ENCODE results near the gene TUFT1.

The TUFT1 gene

GRCh38 chr1:151510020-151510405, 30.1 kb upstream of the TUFT1 start:
- H3K27ac ChIP-seq = no peak overlapping the region
- TF ChIP-seq, protein P1, sequence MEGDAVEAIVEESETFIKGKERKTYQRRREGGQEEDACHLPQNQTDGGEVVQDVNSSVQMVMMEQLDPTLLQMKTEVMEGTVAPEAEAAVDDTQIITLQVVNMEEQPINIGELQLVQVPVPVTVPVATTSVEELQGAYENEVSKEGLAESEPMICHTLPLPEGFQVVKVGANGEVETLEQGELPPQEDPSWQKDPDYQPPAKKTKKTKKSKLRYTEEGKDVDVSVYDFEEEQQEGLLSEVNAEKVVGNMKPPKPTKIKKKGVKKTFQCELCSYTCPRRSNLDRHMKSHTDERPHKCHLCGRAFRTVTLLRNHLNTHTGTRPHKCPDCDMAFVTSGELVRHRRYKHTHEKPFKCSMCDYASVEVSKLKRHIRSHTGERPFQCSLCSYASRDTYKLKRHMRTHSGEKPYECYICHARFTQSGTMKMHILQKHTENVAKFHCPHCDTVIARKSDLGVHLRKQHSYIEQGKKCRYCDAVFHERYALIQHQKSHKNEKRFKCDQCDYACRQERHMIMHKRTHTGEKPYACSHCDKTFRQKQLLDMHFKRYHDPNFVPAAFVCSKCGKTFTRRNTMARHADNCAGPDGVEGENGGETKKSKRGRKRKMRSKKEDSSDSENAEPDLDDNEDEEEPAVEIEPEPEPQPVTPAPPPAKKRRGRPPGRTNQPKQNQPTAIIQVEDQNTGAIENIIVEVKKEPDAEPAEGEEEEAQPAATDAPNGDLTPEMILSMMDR (IDR thresholded peaks at IDR 0.05; ENCODE audit: low read depth, low read length, missing control alignments) = no peak
- no peak for DNase-seq
- H3K36me3 ChIP-seq (replicated peaks) = no peaks in the 10 kb centered on the region
- in situ Hi-C loops (cut with HindIII; ENCODE audit: low pct_ligation_motif_present, low sequenced_read_pairs) = no loop called here
- no peak overlapping the region for H3K4me3 ChIP-seq (ENCODE audit: low read depth, low read length)
- no peaks in the 10 kb centered on the region for H3K27me3 ChIP-seq (replicated peaks)

- Histone ChIP-seq H3K27me3 (replicated peaks) (no peaks in the 10 kb centered on the region), H3K36me3 (replicated peaks) (no peaks in the 10 kb centered on the region), H3K27ac (no peak overlapping the region), H3K4me3 (ENCODE audit: low read depth, low read length) (peak overlapping the region; percentile 53)
- in situ Hi-C loops (cut with HindIII; ENCODE audit: low pct_ligation_motif_present, low sequenced_read_pairs) = no loop called here
- TF ChIP-seq, protein P1 (IDR thresholded peaks at IDR 0.05; ENCODE audit: low read depth, low read length, missing control alignments) = no peak
- no peak for DNase-seq
Measured at GRCh38 chr1:151510614-151510956, 29.5 kb upstream of the TUFT1 start.

GRCh38 chr1:151510957-151511635, 29.0 kb upstream of the TUFT1 start, which contains the start of gene CGN:
Gene CGN (plus strand): TSS chr1:151511387. CDS start chr1:151518520, 7,133 bp downstream.
- Histone ChIP-seq H3K4me3 (ENCODE audit: low read depth, low read length) (peak within 1 kb of the TSS; percentile 53), H3K36me3 (replicated peaks) (no peaks in the 10 kb centered on the region), H3K27ac (no peak within 1 kb of the TSS), H3K27me3 (replicated peaks) (no peaks in the 10 kb centered on the region)
- in situ Hi-C loops (cut with HindIII; ENCODE audit: low pct_ligation_motif_present, low sequenced_read_pairs) = no loop called here
- DNase-seq = peak; percentile 56
- TF ChIP-seq, protein P1 (IDR thresholded peaks at IDR 0.05; ENCODE audit: low read depth, low read length, missing control alignments) = no peak

DNA sequence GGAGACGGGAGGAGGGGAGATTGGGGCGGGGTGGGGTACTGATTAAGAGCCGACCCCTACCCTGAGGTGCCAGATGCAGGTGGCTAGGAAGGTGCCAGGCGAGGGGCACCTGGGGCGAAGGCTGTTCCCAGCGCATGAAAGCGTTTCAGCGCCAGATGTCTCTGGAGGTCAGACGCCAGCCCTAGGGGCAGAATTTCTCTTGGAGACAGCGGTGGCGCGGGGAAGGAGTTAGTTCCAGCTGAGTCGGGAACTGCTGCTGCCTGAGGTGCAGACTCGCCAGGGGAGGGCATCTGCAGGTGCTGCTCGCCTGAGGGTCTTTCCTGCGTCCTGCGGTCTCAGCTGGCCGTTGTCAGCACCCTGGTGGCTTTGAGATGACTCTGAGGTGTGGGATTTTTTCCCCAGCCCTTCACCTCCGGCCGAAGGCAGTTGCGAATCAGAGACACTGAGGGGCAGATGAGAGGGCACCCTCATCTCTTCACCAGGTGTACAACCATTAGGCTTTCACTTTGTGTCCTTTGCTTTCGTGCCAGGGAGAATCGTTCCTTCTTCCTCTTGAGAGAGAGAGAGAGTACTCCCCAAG, 28.4 kb upstream of the TUFT1 start:
- in situ Hi-C loops (cut with HindIII; ENCODE audit: low pct_ligation_motif_present, low sequenced_read_pairs) = no loop called here
- Histone ChIP-seq H3K27me3 (replicated peaks) (no peaks in the 10 kb centered on the region), H3K27ac (no peak overlapping the region), H3K36me3 (replicated peaks) (no peaks in the 10 kb centered on the region), H3K4me3 (ENCODE audit: low read depth, low read length) (peak overlapping the region; percentile 53)
- TF ChIP-seq, protein P1 (IDR thresholded peaks at IDR 0.05; ENCODE audit: low read depth, low read length, missing control alignments) = peak; percentile 14
- no peak for DNase-seq

DNA sequence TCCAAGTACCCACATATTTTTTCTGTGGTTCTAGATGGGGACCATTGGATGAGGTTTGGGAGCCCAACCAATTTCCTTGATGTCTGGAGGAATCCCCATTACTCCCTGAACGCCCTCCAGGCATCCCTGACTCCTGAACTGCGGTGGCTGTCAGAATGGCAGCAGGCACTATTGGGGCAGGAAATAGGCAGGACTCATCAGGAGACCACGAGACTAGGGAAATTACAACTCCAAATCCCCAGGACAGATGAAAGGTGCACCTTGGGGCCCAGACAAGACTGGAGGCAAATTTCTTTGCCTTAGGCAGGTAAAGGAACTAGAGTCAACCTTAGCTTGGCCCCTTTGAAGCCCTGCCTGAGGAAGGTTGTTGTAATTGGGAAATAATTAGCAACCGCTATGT, 27.8 kb upstream of the TUFT1 start:
- no peaks in the 10 kb centered on the region for H3K27me3 ChIP-seq (replicated peaks)
- DNase-seq = no peak
- TF ChIP-seq, protein P1 (IDR thresholded peaks at IDR 0.05; ENCODE audit: low read depth, low read length, missing control alignments) = no peak
- H3K4me3 ChIP-seq (ENCODE audit: low read depth, low read length) = no peak overlapping the region
- in situ Hi-C loops (cut with HindIII; ENCODE audit: low pct_ligation_motif_present, low sequenced_read_pairs) = no loop called here
- no peaks in the 10 kb centered on the region for H3K36me3 ChIP-seq (replicated peaks)
- H3K27ac ChIP-seq = no peak overlapping the region
